ENCODE measurements around the gene PHACTR3. TPM values are rescaled to one million over a fixed set of nuclear protein-coding genes. Genes with fewer than 3 reads are reported as not detected.

Gene PHACTR3
- total RNA-seq, 4 donors from 2014 or later: 2.4 to 12.8 (median 9.7) TPM

- peaks cover 17% of the 10 kb centered on the region for H3K27me3 ChIP-seq
- no peak overlapping the region for H3K4me3 ChIP-seq
- no peak for DNase-seq (ENCODE audit: low spot score in 2 of 2)
- no peak overlapping the region for H3K27ac ChIP-seq
- 66% methylated on average over 5 of the region's 5 CpGs for WGBS
- H3K36me3 ChIP-seq: no peaks in the 10 kb centered on the region
- no peaks in the 10 kb centered on the region for H3K4me1 ChIP-seq
- H3K9me3 ChIP-seq: no peaks in the 10 kb centered on the region
- TF ChIP-seq EP300 (IDR thresholded peaks at IDR 0.05) (no peak), POLR2A (IDR thresholded peaks at IDR 0.05) (no peak), POLR2AphosphoS5 (IDR thresholded peaks at IDR 0.05) (no peak)
Measured at GRCh38 chr20:59703046-59703445, 98.7 kb downstream of the PHACTR3 start.

GRCh38 chr20:59705651-59706399 is 101.5 kb downstream of the PHACTR3 start:
- WGBS: 42% methylated on average over 5 of the region's 5 CpGs
- no peaks in the 10 kb centered on the region for H3K9me3 ChIP-seq
- DNase-seq (ENCODE audit: low spot score in 2 of 2): no peak
- H3K27me3 ChIP-seq: peaks cover 17% of the 10 kb centered on the region
- TF ChIP-seq POLR2AphosphoS5 (IDR thresholded peaks at IDR 0.05) (no peak), POLR2A (IDR thresholded peaks at IDR 0.05) (no peak), EP300 (IDR thresholded peaks at IDR 0.05) (no peak)
- TF ChIP-seq, protein P1, sequence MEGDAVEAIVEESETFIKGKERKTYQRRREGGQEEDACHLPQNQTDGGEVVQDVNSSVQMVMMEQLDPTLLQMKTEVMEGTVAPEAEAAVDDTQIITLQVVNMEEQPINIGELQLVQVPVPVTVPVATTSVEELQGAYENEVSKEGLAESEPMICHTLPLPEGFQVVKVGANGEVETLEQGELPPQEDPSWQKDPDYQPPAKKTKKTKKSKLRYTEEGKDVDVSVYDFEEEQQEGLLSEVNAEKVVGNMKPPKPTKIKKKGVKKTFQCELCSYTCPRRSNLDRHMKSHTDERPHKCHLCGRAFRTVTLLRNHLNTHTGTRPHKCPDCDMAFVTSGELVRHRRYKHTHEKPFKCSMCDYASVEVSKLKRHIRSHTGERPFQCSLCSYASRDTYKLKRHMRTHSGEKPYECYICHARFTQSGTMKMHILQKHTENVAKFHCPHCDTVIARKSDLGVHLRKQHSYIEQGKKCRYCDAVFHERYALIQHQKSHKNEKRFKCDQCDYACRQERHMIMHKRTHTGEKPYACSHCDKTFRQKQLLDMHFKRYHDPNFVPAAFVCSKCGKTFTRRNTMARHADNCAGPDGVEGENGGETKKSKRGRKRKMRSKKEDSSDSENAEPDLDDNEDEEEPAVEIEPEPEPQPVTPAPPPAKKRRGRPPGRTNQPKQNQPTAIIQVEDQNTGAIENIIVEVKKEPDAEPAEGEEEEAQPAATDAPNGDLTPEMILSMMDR (IDR thresholded peaks at IDR 0.05): no peak
- H3K4me1 ChIP-seq: no peaks in the 10 kb centered on the region
- no peak overlapping the region for H3K27ac ChIP-seq
- no peaks in the 10 kb centered on the region for H3K36me3 ChIP-seq
- H3K4me3 ChIP-seq: no peak overlapping the region

- Histone ChIP-seq H3K9me3 (no peaks in the 10 kb centered on the region), H3K27me3 (peaks cover 17% of the 10 kb centered on the region), H3K36me3 (no peaks in the 10 kb centered on the region), H3K4me3 (no peak overlapping the region), H3K27ac (no peak overlapping the region), H3K4me1 (no peaks in the 10 kb centered on the region)
- DNase-seq (ENCODE audit: low spot score in 2 of 2): no peak
- TF ChIP-seq POLR2A (IDR thresholded peaks at IDR 0.05): no peak
- no peak for TF ChIP-seq POLR2AphosphoS5 (IDR thresholded peaks at IDR 0.05)
- TF ChIP-seq EP300 (IDR thresholded peaks at IDR 0.05): no peak
- TF ChIP-seq, protein P1 (IDR thresholded peaks at IDR 0.05): no peak
- WGBS: 67% methylated on average over 1 of the region's 1 CpG
Measured at GRCh38 chr20:59706400-59706693, 102.0 kb downstream of the PHACTR3 start.

GRCh38 chr20:59708326-59708725 is 104.0 kb downstream of the PHACTR3 start:
- no peak for DNase-seq (ENCODE audit: low spot score in 2 of 2)
- TF ChIP-seq EP300 (IDR thresholded peaks at IDR 0.05) (no peak), POLR2AphosphoS5 (IDR thresholded peaks at IDR 0.05) (no peak), POLR2A (IDR thresholded peaks at IDR 0.05) (no peak)
- TF ChIP-seq, protein P1 (IDR thresholded peaks at IDR 0.05): no peak
- no peaks in the 10 kb centered on the region for H3K36me3 ChIP-seq
- no peak overlapping the region for H3K27ac ChIP-seq
- H3K9me3 ChIP-seq: no peaks in the 10 kb centered on the region
- H3K27me3 ChIP-seq: peaks cover 13% of the 10 kb centered on the region
- no peaks in the 10 kb centered on the region for H3K4me1 ChIP-seq
- 71% methylated on average over 5 of the region's 6 CpGs for WGBS
- H3K4me3 ChIP-seq: no peak overlapping the region

DNA sequence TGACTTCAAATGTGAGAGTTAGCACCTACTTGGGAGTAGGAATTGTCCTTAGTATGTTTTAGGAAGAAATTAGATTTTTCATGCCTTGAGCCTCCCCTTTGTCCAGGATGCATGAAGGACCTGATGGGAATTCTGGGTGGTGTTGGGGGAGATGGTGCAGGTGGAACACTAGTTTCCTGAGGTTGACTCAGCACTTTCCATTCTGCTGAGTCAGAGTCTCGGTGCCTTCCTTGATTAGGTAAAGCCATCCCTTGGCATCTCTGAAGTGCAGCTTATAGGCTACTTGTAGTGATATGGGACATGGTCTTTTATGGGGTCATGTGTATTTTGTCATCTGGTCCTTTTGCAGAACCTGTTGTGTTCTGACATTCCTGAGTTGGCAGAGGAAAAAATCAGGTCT is 105.3 kb downstream of the PHACTR3 start:
- no peak overlapping the region for H3K4me3 ChIP-seq
- WGBS: 53% methylated on average over 1 of the region's 1 CpG
- H3K36me3 ChIP-seq: no peaks in the 10 kb centered on the region
- H3K27me3 ChIP-seq: peaks cover 11% of the 10 kb centered on the region
- no peaks in the 10 kb centered on the region for H3K4me1 ChIP-seq
- TF ChIP-seq POLR2A (IDR thresholded peaks at IDR 0.05): no peak
- TF ChIP-seq, protein P1 (IDR thresholded peaks at IDR 0.05): no peak
- no peak for TF ChIP-seq EP300 (IDR thresholded peaks at IDR 0.05)
- no peak for TF ChIP-seq POLR2AphosphoS5 (IDR thresholded peaks at IDR 0.05)
- H3K27ac ChIP-seq: no peak overlapping the region
- DNase-seq (ENCODE audit: low spot score in 2 of 2): no peak
- no peaks in the 10 kb centered on the region for H3K9me3 ChIP-seq

- TF ChIP-seq POLR2A (IDR thresholded peaks at IDR 0.05) (no peak), EP300 (IDR thresholded peaks at IDR 0.05) (no peak), POLR2AphosphoS5 (IDR thresholded peaks at IDR 0.05) (no peak)
- TF ChIP-seq, protein P1 (IDR thresholded peaks at IDR 0.05): no peak
- H3K4me3 ChIP-seq: no peak overlapping the region
- DNase-seq (ENCODE audit: low spot score in 2 of 2): no peak
- H3K27me3 ChIP-seq: peaks cover 47% of the 10 kb centered on the region
- no peaks in the 10 kb centered on the region for H3K36me3 ChIP-seq
- H3K9me3 ChIP-seq: no peaks in the 10 kb centered on the region
- no peaks in the 10 kb centered on the region for H3K4me1 ChIP-seq
- no peak overlapping the region for H3K27ac ChIP-seq
Measured at GRCh38 chr20:59718071-59718470, 113.7 kb downstream of the PHACTR3 start.

Data from suprapubic skin (tissue), 4 donors.